Measurements from ENCODE around the gene ZNG1B.
"Not testable (repeated sequence)": the region's sequence is repeated elsewhere in the genome, so short reads cannot be mapped to it uniquely, and the experiment has no call there.

The ZNG1B gene

DNA sequence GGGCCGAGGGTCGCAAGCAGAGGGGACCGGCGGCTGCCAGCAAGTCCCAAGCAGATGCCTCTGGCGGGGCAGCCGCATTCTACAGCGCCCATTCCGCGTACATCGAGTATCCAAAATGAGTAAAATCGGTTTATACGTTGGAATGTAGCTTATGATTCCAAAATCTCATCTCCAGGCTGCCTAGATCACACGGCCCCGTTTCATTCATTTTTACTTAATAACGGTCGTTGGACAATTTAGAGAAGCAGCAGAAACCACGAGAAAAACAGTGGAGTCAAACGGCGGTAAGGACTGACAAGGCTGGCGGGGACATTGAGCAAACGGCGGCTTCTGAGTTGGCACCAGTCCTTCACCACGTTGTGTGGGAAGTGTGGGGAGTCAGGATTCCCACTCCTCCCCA lies 66.6 kb downstream of the ZNG1B start:
- DNase-seq = not testable (repeated sequence)

DNA sequence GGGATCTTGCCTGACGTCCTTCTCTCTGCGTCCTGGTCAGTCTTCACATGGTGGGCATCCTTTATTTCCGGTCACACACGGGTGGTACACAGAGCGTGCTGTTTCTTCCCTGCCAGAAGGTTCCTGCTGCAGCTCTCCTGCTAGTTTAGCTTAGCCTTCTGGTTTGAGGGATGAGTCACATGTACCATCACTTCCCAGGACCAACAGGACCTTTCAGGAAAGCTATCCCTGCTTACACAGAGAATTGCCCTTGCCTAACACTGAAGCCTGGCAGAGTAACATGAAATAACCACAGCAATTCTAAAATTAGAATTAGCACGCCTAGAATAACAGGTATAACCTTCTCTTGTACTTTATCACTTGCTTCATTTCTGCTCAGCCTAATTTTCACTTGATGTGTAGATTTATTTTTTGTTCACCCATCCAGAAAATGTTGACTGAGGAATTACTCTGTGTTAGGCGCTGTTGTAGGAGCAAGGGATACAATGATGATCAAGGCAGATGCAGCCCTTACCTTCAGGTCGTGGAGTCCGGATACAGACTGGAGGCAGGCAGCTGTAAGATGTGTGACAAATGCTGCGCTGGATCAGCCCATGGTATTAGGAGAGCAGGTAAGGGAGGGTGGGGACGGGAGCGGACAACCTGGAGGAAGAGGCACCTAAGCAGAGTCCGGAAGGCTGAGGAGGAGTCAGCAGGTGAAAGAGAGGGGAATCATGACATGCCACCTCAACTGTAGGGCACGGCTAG lies 70.1 kb downstream of the ZNG1B start:
- not testable (repeated sequence) for DNase-seq

DNA sequence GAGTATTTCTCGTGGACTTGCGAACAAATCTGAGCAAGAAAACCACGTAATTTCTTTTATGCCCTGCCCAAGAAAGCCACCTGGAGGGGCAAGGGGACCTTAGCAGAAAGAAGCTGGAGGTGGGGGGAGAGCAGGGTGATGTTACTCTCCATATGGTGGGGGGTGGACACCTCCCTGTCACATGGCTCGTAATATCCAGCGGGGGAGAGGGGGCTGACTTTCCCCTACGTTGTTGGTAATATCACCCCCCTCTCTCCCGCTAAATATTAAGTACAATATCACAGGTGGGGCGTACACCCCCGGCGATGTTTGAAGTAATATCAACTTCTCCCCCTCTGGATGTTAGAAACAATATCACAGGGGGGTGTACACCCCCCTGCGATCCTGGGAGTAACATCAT lies 70.7 kb downstream of the ZNG1B start:
- DNase-seq = not testable (repeated sequence)

DNA sequence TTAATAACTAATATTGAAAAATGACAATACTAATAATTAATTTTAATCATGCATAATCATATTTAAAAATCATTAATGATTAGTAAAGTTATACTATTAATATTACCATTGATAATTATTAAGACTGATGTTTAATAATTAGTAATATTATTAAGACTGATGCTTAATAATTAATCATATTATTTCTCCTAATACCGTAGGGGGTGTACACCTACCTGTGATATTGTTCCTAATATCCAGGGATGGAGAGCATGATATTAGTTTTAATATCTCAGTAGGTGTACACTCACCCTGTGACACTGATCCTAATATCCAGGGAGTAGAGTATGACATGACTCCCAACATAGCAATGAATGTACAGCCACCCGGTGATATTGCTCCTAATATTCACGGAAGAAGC lies 73.4 kb downstream of the ZNG1B start:
- DNase-seq = not testable (repeated sequence)

DNA sequence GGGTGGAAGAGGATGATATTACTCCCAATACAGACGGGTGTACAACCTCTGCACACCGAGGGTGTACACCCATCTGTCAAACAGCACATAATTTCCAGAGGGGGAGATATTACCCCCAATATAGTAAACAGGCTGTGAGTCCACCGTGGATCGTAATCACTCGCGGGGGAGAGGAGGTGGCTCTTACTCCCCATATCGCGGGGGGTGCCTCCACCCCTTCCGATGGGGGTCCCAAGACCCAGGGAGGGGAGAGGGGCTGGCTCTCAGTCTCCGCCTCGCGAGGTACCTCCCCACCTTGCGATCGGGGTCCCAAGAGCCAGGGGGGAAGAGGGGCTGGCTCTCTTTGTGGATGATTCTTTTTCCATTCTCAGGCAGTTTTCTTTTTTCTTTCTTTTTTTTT lies 74.4 kb downstream of the ZNG1B start:
- DNase-seq = not testable (repeated sequence)

DNA sequence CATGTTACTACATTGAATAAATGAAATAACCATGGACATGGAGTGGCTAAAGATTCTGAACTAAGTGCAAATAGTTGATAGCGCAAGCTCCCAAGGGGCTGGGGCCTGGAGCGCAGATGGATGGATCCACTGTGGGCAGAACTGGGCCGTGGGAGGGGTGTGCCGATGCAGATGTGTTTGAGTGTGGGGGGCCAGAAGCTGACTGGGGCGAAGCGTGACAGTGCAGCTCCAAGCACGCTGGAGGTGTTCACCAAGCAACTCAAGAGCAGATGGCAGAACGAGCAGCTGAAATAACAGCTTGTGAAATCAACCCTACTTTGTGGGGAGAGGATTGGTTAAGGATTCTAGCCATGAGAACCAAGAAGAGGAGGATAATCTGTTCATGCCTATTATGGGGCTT lies 78.0 kb downstream of the ZNG1B start:
- DNase-seq = not testable (repeated sequence)

DNA sequence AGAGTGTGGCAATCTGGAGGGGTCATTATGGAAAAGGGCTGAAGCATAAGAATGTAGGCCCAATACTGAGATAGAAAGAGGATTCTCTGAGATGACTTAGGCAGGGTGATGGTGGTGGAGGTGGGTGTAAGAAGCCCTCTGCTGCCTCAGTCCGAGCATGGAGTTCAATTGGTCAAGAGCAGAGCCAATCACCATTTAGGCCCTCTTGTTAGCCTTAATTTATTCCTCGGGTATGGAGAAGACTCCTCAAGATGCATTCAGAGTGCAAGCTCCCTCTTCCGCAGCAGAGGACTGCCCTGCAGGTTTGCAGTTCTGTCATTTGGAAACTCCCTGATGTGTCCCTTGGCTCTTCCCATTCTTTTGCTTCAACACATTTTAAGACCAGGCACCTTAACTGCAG lies 78.5 kb downstream of the ZNG1B start:
- DNase-seq = not testable (repeated sequence)

DNA sequence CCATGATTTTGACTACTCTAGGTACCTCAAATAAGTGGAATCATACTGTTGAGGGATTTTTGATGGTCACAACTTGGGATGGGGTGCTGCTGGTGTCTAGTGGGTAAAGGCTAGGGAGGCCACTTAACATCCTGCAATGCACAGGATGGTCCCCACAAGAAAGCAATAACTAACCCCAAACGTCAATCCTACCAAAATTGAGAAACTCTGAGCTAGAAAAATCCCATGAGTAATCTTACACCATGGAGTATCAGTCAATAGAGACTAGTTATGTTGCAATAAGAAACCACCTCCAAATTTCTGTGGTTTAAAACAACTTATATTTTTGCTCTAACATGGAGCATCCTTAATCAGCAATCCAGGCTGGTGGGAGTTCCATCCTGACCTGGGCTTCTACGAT lies 79.5 kb downstream of the ZNG1B start:
- not testable (repeated sequence) for DNase-seq

DNA sequence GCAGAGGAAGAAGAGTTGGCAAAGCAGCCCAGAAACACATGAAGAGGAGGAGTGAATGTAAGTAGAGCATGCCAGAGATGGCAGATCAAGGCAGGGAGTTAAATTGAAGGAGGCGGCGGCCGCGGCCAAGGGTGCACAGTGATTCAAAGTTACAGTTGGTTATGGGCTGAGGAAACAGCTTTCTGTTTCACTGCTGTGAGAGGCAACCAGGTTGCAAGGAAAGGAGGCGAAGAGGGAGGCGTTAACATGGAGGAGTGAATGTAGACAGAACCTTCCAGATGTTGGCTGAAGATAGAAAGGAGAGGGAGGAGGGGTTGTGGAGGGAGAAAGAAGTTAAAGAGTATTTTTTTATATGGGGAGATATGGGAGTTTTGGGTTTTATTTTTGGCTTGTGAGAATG lies 83.3 kb downstream of the ZNG1B start:
- DNase-seq = peak; percentile 32

DNA sequence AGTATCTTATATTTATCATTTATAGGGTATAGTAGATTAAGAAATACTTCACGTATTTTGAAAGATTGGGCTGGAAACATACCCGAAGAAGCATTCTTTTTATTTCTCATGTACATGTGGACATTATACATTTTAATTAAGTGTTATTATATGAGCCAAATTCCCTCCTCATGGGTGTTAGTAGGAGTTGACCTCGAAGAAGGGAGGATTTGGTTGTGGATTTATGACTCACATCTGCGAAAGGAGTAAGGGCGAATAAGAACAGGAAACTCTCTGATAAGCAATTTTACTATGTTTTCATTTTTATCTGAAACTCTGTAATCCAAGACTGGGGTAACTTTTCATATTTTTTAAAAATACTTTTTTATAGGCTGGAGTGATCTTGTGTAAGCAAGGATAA lies 84.0 kb downstream of the ZNG1B start:
- peak; percentile 51 for DNase-seq

DNA sequence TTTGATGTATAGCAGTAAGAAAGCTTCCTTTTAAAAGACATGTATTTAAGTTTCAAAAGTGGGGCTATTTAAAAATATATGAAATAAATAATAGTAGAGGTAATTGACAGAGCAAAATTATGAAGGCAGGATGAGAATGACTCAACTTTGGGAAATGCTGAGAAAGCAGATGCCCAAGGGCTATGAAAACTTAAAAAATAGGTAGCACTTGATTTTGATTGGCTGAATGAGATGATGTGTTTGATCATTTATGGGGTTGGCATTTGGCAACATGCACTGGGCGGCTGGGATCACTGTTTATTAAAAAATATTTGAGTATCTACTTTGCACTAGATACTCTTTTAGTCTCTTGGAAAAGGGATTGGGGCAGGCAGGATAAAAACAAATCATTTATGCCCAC lies 87.5 kb downstream of the ZNG1B start:
- DNase-seq = not testable (repeated sequence)

DNA sequence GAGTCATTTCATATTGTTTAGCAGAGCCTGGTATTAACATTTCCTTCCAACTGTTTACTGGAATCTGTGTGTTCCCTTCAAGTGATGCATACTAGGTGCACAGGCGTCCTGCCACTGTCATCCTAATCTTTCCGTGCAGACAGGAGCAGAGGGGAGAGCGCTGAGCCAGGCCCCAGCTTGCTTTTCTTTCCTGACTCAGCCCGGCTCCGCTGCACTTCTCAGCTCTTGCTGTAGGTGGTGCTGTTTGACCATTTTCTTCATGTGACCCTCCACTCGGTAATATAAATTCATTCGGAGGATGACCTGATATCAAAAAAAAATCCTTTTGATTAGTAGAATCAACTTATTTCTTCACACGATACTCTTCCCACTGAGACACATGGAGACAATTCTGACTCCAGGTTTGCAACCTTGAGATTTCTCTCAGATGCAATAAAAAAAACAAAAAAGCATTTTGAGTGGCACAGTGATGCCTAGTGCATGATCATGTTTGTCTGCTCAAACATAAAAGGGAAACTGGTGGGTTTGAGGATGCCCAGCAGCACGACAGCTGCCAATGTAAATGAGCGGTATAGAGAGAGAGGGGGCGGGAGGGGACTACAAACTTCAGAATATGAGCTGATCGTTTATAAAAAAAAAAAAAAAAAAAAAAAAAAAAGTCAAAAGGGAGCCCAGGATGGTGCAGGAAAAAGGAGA lies 90.0 kb downstream of the ZNG1B start:
- not testable (repeated sequence) for DNase-seq

DNA sequence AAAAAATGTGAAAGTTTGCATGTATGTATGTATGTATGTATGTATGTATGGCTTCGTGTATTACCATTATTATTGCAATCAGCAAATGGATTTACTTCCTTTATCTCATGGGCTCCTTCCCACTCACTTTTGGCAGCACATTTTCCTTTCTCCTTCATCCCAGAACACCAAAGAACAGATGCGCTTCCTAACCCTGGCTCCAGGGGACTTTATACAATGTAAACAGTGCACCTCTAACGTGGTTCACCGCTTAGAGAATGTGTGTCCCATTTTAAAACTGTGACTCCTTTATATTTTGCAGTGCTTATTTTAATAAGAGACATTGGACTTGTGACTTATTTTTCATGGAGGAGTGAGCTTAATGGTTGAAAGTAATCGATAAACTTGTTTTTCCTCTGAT lies 90.6 kb downstream of the ZNG1B start:
- DNase-seq = not testable (repeated sequence)

DNA sequence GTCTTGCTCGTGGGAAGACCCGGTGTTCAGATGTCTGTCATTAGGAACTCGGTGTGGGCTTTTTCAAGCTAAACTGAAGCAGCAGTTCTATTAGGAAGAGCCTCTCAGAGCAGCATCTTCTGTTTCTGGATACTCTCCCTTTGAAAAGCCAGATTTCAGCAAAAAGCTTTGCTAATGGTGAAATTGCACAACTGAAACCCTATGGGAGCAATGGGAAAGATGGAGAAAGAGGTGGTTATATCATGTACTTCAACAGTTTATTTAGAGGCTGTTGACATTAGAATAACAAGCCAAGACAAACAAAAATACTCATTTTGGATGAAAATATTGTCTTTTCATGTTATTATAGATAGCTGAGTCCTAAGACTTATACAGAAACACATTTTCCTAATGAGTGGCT lies 91.4 kb downstream of the ZNG1B start:
- not testable (repeated sequence) for DNase-seq

DNA sequence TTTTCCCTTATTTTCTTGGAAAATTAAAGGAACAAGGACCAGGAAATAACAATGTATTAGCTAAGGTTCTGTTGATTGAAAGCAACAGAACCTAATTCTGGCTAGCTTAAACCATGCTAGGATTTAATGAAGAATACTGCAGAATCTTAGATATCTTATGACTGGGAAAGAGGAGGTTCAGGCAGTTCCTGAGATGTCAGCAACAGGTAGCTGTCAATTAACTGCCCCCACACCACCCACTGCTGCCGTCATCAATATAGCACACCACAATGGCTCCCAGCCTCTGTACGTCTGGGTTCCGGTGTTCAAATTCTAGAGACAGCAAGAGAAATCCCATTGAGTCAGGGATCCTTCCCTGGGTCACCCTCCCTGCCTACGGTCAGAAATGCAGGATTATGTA lies 95.5 kb downstream of the ZNG1B start:
- not testable (repeated sequence) for DNase-seq

DNA sequence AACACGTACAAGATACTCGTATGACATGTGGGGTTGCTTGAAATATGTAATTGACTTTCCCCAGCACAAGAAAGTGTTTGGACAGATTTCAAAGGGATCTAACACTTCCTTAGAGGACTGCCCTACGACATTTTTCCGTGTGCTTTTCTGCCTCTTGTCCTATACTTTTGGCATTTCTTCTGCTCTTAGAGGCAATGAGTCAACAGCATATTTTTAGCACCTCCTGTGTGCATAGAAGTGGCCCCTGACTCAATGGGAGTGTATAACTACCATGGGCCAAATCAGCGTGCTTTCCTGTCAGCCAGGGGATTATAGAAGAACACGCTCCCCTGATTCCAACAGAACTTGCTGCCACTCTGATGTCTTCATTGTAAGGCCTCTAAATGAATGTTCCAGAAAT lies 99.1 kb downstream of the ZNG1B start:
- not testable (repeated sequence) for DNase-seq

DNA sequence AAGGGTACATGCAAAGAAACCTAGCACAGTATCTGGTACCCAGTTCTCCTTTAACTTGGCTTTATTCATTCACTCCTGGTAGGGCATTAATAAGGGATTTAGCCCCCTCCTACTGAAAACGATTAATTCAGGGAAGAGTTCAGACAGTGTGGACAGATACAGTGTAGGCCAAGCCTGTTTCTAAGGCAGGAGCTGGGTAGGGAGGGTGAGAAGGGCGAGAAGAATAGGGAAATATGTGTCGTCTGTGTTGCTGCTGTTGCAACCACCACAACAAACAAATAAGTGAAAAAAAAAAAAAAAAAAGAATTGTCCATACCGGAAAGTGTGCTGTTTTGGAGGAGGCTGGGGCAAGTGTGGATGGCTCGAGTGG lies 103.3 kb downstream of the ZNG1B start:
- DNase-seq = not testable (repeated sequence)

DNA sequence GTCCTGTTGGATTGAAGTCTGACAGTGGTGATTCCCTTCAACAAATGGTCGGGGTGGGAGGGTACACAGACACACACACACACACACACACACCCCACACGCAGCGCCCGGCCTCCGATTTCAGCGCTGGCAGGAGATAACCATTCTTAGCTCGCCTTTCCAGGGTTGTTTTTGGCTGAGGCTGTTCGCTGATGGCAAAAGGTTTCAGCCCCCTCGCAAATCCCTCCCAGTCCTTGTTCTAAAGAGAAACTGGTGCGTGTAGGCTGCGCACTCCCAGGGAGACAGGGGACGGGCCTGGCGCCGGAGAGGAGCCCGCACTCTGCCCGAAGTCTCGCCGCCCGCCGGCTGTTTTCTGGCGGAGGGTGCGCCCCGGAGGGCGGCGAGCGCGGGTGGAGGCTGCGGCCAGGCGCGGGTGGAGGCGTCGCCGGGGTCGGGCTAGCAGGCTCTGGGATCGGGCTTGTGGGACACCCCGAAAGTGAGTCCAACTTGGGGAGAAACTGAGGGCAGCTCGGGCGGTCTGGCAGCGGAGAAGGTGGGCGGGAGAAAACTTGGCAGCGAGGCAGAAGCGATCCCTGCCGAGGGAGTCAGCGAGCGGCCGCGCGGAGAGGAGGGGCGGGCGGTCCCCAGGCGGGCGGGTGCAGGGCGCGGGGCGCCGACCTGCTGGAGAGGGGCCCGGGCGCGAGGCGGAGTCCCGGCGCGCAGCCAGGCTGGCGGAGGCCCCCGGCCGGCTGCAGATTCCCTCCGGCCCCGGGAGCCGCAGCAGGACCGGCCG lies 103.9 kb downstream of the ZNG1B start:
- DNase-seq = not testable (repeated sequence)

DNA sequence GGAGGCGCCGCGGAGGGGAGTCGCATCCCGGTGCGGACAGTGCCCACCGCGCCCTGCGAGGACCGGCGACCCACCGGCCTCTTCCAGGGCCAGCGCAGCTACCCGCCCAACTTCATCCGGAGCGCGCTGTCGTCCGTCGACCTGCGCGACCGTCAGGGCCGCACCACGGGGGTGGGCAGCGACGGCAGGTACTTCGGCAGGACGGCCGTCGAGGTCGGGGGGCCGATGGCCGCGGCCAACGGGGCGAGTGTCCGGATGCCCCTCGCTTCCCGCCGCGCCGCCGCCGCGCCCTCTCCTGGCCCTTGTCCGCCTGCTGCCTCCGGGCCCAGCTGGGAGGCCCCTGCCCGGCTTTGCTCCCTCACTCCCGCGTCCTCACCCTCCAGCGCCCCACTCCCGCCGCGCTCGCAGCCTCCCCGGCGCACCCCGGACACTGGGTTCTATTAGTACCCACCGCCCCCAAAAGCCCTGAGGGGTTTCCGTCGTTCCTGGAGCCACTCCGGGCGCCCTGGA lies 104.5 kb downstream of the ZNG1B start:
- DNase-seq = not testable (repeated sequence)

DNA sequence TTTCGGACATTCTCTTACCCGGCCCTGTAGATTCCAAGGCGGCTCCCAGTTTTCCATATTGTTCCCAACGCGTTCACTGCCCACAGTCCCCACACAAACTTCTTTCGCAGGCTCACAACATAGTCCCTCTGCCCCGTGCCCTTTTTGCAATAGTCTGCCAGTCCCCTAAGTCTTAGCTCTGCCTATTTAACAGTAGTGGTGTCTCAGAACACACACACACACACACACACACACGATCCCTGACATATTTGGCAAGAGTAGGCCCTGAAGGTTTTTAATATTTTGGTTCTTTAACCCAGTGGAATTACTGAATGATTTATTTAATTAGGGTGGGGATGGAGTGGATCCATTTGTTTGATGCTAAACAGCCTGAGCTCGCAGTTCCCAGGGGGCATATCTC lies 105.0 kb downstream of the ZNG1B start:
- DNase-seq = not testable (repeated sequence)

All from NCI-H226 (cell line).